ENCODE results near the gene OR2T12. TPM values are rescaled to one million over a fixed set of nuclear protein-coding genes. Genes with fewer than 3 reads are reported as not detected.
"Not testable (repeated sequence)": the region's sequence is repeated elsewhere in the genome, so short reads cannot be mapped to it uniquely, and the experiment has no call there.

OR2T12 gene
- total RNA-seq, 2 donors from 2014 or later, result not detected

GRCh38 chr1:248306103-248306502 is 2.9 kb upstream of the OR2T12 start:
- Histone ChIP-seq H3K27ac (no peak overlapping the region), H3K36me3 (no peaks in the 10 kb centered on the region), H3K9me3 (no peaks in the 10 kb centered on the region), H3K27me3 (replicated peaks; ENCODE audit: insufficient read depth) (no peaks in the 10 kb centered on the region), H3K4me3 (no peak overlapping the region), H3K4me1 (ENCODE audit: control insufficient read depth in 1 of 2, low read depth in 2 of 2) (no peaks in the 10 kb centered on the region)
- ATAC-seq (ENCODE audit: insufficient number of reproducible peaks, low FRiP score, low read depth) (no peak), DNase-seq (ENCODE audit: low spot score) (no peak)
- TF ChIP-seq CTCF (IDR thresholded peaks at IDR 0.05), result no peak

GRCh38 chr1:248305672-248306071 is 2.4 kb upstream of the OR2T12 start:
- not testable (repeated sequence) for DNase-seq (ENCODE audit: low spot score); H3K36me3 ChIP-seq; H3K4me1 ChIP-seq (ENCODE audit: control insufficient read depth in 1 of 2, low read depth in 2 of 2); ATAC-seq (ENCODE audit: insufficient number of reproducible peaks, low FRiP score, low read depth); H3K27me3 ChIP-seq (replicated peaks; ENCODE audit: insufficient read depth); H3K4me3 ChIP-seq; H3K9me3 ChIP-seq; H3K27ac ChIP-seq

GRCh38 chr1:248288391-248288790 is 14.8 kb downstream of the OR2T12 start:
- TF ChIP-seq CTCF (IDR thresholded peaks at IDR 0.05), result no peak
- no peaks in the 10 kb centered on the region for H3K9me3 ChIP-seq
- no peak overlapping the region for H3K27ac ChIP-seq
- ATAC-seq (ENCODE audit: insufficient number of reproducible peaks, low FRiP score, low read depth), result no peak
- H3K27me3 ChIP-seq (replicated peaks; ENCODE audit: insufficient read depth), result no peaks in the 10 kb centered on the region
- H3K4me1 ChIP-seq (ENCODE audit: control insufficient read depth in 1 of 2, low read depth in 2 of 2), result no peaks in the 10 kb centered on the region
- H3K36me3 ChIP-seq, result no peaks in the 10 kb centered on the region
- H3K4me3 ChIP-seq, result no peak overlapping the region
- no peak for DNase-seq (ENCODE audit: low spot score)

- no peaks in the 10 kb centered on the region for H3K36me3 ChIP-seq
- H3K4me3 ChIP-seq, result no peak within 1 kb of the TSS
- no peak for DNase-seq (ENCODE audit: low spot score)
- H3K4me1 ChIP-seq (ENCODE audit: control insufficient read depth in 1 of 2, low read depth in 2 of 2), result no peaks in the 10 kb centered on the region
- no peak for TF ChIP-seq CTCF (IDR thresholded peaks at IDR 0.05)
- H3K27me3 ChIP-seq (replicated peaks; ENCODE audit: insufficient read depth), result no peaks in the 10 kb centered on the region
- H3K9me3 ChIP-seq, result no peaks in the 10 kb centered on the region
- no peak within 1 kb of the TSS for H3K27ac ChIP-seq
- no peak for ATAC-seq (ENCODE audit: insufficient number of reproducible peaks, low FRiP score, low read depth)
Observed at GRCh38 chr1:248277876-248278275, 25.3 kb downstream of the OR2T12 start, which contains the start of gene OR2T33. Gene OR2T33, minus strand, starts transcription at chr1:248277976. Its CDS starts 4,162 bp downstream, at chr1:248273814.

GRCh38 chr1:248273225-248273624 is 30.0 kb downstream of the OR2T12 start:
- H3K4me3 ChIP-seq; ATAC-seq (ENCODE audit: insufficient number of reproducible peaks, low FRiP score, low read depth); H3K36me3 ChIP-seq; H3K4me1 ChIP-seq (ENCODE audit: control insufficient read depth in 1 of 2, low read depth in 2 of 2); H3K9me3 ChIP-seq; H3K27me3 ChIP-seq (replicated peaks; ENCODE audit: insufficient read depth); H3K27ac ChIP-seq; DNase-seq (ENCODE audit: low spot score): not testable (repeated sequence)

- H3K4me1 ChIP-seq (ENCODE audit: control insufficient read depth in 1 of 2, low read depth in 2 of 2), result no peaks in the 10 kb centered on the region
- H3K9me3 ChIP-seq, result no peaks in the 10 kb centered on the region
- H3K27me3 ChIP-seq (replicated peaks; ENCODE audit: insufficient read depth), result no peaks in the 10 kb centered on the region
- ATAC-seq (ENCODE audit: insufficient number of reproducible peaks, low FRiP score, low read depth) (no peak), DNase-seq (ENCODE audit: low spot score) (no peak)
- TF ChIP-seq CTCF (IDR thresholded peaks at IDR 0.05), result no peak
- H3K4me3 ChIP-seq, result no peak overlapping the region
- H3K36me3 ChIP-seq, result no peaks in the 10 kb centered on the region
- H3K27ac ChIP-seq, result no peak overlapping the region
Observed at GRCh38 chr1:248268178-248268577, 35.0 kb downstream of the OR2T12 start.

- not testable (repeated sequence) for ATAC-seq (ENCODE audit: insufficient number of reproducible peaks, low FRiP score, low read depth); H3K27me3 ChIP-seq (replicated peaks; ENCODE audit: insufficient read depth); H3K36me3 ChIP-seq; H3K9me3 ChIP-seq; H3K4me1 ChIP-seq (ENCODE audit: control insufficient read depth in 1 of 2, low read depth in 2 of 2); H3K27ac ChIP-seq; DNase-seq (ENCODE audit: low spot score); H3K4me3 ChIP-seq
Observed at GRCh38 chr1:248259309-248259708, 43.9 kb downstream of the OR2T12 start.

All from thoracic aorta (tissue), 2 donors.